Endothelial cell of umbilical vein (primary cell): ENCODE results near the gene CD207. TPM values are rescaled to one million over a fixed set of nuclear protein-coding genes. Genes with fewer than 3 reads are reported as not detected.

ENCODE experiments used
- BruUV-seq: library from RNA; stranded (reverse); fragments of 400-500 nt; replicated peaks from 2 replicates; lab custom pipeline; 2021; lab: Mats Ljungman, UMichigan
- CTCF ChIA-PET: fragments of 300-600, 350-600 bp; sonication (Branson Sonifier 250); formaldehyde crosslinking; loops from one replicate; lab custom pipeline; 2021; ENCODE audit warnings: antibody characterized with exemption, inconsistent platforms; lab: Charles Lee
- POLR2A ChIA-PET: fragments of 300-600, 350-600 bp; sonication (Branson Sonifier 250); formaldehyde crosslinking; loops from one replicate; lab custom pipeline; 2021; ENCODE audit warnings: antibody characterized with exemption, inconsistent platforms; lab: Charles Lee
- DNase-seq: peaks from one replicate; pipeline ENCODE4 v3.0.0-alpha.2; 2011; ENCODE audit warnings: low read depth, low spot score
- FAIRE-seq: peaks from 2 replicates; lab custom pipeline; 2011; peaks lifted over from hg19 to GRCh38; lab: Jason Lieb, UNC
- H2AFZ ChIP-seq: 2 replicates; pipeline ENCODE4 v1.6.0; 2012; ENCODE audit warnings: low read depth, low read length, control low read depth, inconsistent platforms
- H3K27ac ChIP-seq: 2 replicates; pipeline ENCODE4 v1.5.1; 2011; ENCODE audit warnings: low read depth, mild to moderate bottlenecking, control low read depth, low read length, moderate library complexity; ENCODE audit not compliant: insufficient read depth
- H3K27me3 ChIP-seq, 2 experiments: 2 replicates each; pipeline versions ENCODE4 v1.6.0 to v1.6.1; 2011; ENCODE audit warnings: low read length in 2 of 2, mixed read lengths in 1 of 2; ENCODE audit not compliant: control insufficient read depth in 2 of 2, insufficient read depth in 2 of 2
- H3K36me3 ChIP-seq, 2 experiments: 2 replicates in 1 of 2; 3 replicates in 1 of 2; pipeline ENCODE4 v1.5.1; 2011; ENCODE audit warnings: low read length in 2 of 2, mild to moderate bottlenecking in 1 of 2, moderate library complexity in 1 of 2; ENCODE audit not compliant: control insufficient read depth in 2 of 2, insufficient read depth in 2 of 2; ENCODE audit errors: extremely low read depth in 1 of 2
- H3K4me1 ChIP-seq: 3 replicates; pipeline ENCODE4 v1.5.1; 2011; ENCODE audit warnings: mild to moderate bottlenecking, low read length; ENCODE audit not compliant: control insufficient read depth, insufficient read depth; ENCODE audit errors: extremely low read depth
- H3K4me2 ChIP-seq: 2 replicates; pipeline ENCODE4 v1.6.1; 2011; ENCODE audit warnings: low read length, control low read depth, mixed read lengths; ENCODE audit not compliant: insufficient read depth
- H3K4me3 ChIP-seq, 3 experiments: fragments of 200-600 bp in 1 of 3; sonication (generic), shearing (Covaris generic) in 1 of 3; replicated peaks in 1 of 3; 2 replicates each; pipeline ENCODE4 v1.5.1; 2011 to 2016; ENCODE audit warnings: control low read depth in 3 of 3, low read length in 3 of 3, mild to moderate bottlenecking in 2 of 3, inconsistent platforms in 1 of 3, low read depth in 1 of 3, moderate library complexity in 1 of 3; ENCODE audit not compliant: insufficient read depth in 1 of 3
- H3K79me2 ChIP-seq: 2 replicates; pipeline ENCODE4 v1.6.0; 2012; ENCODE audit warnings: low read length, inconsistent platforms; ENCODE audit not compliant: control insufficient read depth, insufficient read depth
- H3K9ac ChIP-seq: replicated peaks from 2 replicates; pipeline ENCODE3; 2011; ENCODE audit warnings: low read length, control low read depth; ENCODE audit not compliant: insufficient read depth; ENCODE audit errors: extremely low read depth
- H3K9me1 ChIP-seq: replicated peaks from 3 replicates; pipeline ENCODE4 v1.6.0; 2011; ENCODE audit warnings: mild to moderate bottlenecking, low read length; ENCODE audit not compliant: control insufficient read depth, insufficient read depth; ENCODE audit errors: extremely low read depth
- H3K9me3 ChIP-seq: replicated peaks from 2 replicates; pipeline ENCODE4 v1.5.1; 2012; ENCODE audit warnings: low read length, inconsistent platforms; ENCODE audit not compliant: control insufficient read depth, insufficient read depth
- H4K20me1 ChIP-seq: replicated peaks from 2 replicates; pipeline ENCODE3; 2011; ENCODE audit warnings: mild to moderate bottlenecking, low read length; ENCODE audit not compliant: control insufficient read depth, insufficient read depth; ENCODE audit errors: extremely low read depth
- CTCF ChIP-seq, 2 donors: IDR thresholded peaks; 1 replicate in 1 of 2; 2 replicates in 1 of 2; pipeline ENCODE4 v1.5.1; 2011; ENCODE audit warnings: low read length in 2 of 2, mild to moderate bottlenecking in 2 of 2, moderate library complexity in 2 of 2, control low read depth in 1 of 2, inconsistent platforms in 1 of 2, low read depth in 1 of 2; ENCODE audit not compliant: insufficient read depth in 1 of 2; ENCODE audit errors: extremely low read depth in 1 of 2
- JUN ChIP-seq: IDR thresholded peaks from 2 replicates; pipeline ENCODE4 v1.6.1; 2011; ENCODE audit warnings: borderline replicate concordance, low read depth; ENCODE audit not compliant: insufficient read length, insufficient read depth
- POLR2A ChIP-seq: IDR thresholded peaks from 2 replicates; pipeline ENCODE4 v1.6.1; 2012; ENCODE audit warnings: low read depth, mild to moderate bottlenecking, control low read depth, low read length
- dilution Hi-C: fragments of 300-500 bp; cut with MboI; formaldehyde crosslinking; loops from one replicate; pipeline ENCODE4 v1.15.0; 2019; ENCODE audit warnings: low sequenced_read_pairs; ENCODE audit not compliant: extremely low pct_ligation_motif_present
- intact Hi-C: fragments of 100-400 bp; cut with micrococcal nuclease; formaldehyde crosslinking; loops from one replicate; pipeline ENCODE4 v1.10.0; 2022
- polyA plus RNA-seq, 4 experiments: library from polyadenylated mRNA; depleted of rRNA in 3 of 4; stranded (reverse) in 3 of 4; unstranded in 1 of 4; fragments of >200 nt; gene quantifications; 2 replicates each; pipeline versions ENCODE4 v1.2.1 to v1.2.3, GENCODE V29; 2011 to 2012; ENCODE audit warnings: missing spikeins in 1 of 4
- total RNA-seq: library from RNA; stranded (reverse); gene quantifications from 2 replicates; pipeline ENCODE4 v1.2.3, GENCODE V29; 2021

CD207 gene
- total and polyA plus RNA-seq, 2 donors (not counting 3 experiments of a cell fraction or from before 2014, with no cell fraction given), result not detected

- intact Hi-C loops, result loop anchor here (1.0 to 5.0 kb wide), 3 partner anchors 73 to 560 kb away; partner anchors contain the start of gene FAM136A
Observed at GRCh38 chr2:70861777-70862625, 26.4 kb upstream of the CD207 start.

More at GRCh38 chr2:70861777-70862625, 26.4 kb upstream of the CD207 start:
- H2AFZ ChIP-seq, result no peak overlapping the region
- no peak overlapping the region for H3K4me2 ChIP-seq
- no peak for TF ChIP-seq POLR2A
- peak; percentile 95 to 99 for TF ChIP-seq CTCF (IDR thresholded peaks at IDR 0.05; ENCODE audit: extremely low read depth in 1 of 2, insufficient read depth in 1 of 2, low read depth in 1 of 2, low read length in 2 of 2)
- no peak for TF ChIP-seq JUN
- no TSS peak for BruUV-seq
- peaks cover 36 to 50% of the 10 kb centered on the region in 2 experiments for H3K27me3 ChIP-seq
- no peaks in the 10 kb centered on the region for H3K79me2 ChIP-seq
- CTCF ChIA-PET, result interaction anchor here (1.1 to 4.4 kb wide), 5 partner anchors 10 to 86 kb away, joined by 3 to 36 read pairs (median 5); partner anchors contain the start of gene FIGLA
- dilution Hi-C loops, result no loop called here
- H3K9ac ChIP-seq, result no peak overlapping the region
- FAIRE-seq (peak; percentile 83), DNase-seq (peak; percentile 79)
- H3K4me1 ChIP-seq, result no peaks in the 10 kb centered on the region
- H3K9me3 ChIP-seq, result no peaks in the 10 kb centered on the region
- H3K4me3 ChIP-seq, result no peak overlapping the region
- no peaks in the 10 kb centered on the region for H4K20me1 ChIP-seq
- H3K27ac ChIP-seq, result no peak overlapping the region
- POLR2A ChIA-PET, result no interaction called here
- no peaks in the 10 kb centered on the region for H3K36me3 ChIP-seq
- H3K9me1 ChIP-seq, result no peaks in the 10 kb centered on the region
